IMR-90 (cell line): ENCODE results near the gene MAPK8IP3. TPM values are rescaled to one million over a fixed set of nuclear protein-coding genes. Genes with fewer than 3 reads are reported as not detected.

ENCODE experiments used
- ATAC-seq: fragments of 200-7000 bp; cut with Tn5 transposase; 2 replicates; pipeline ENCODE4 v1.9.1; 2020; ENCODE audit warnings: low read depth, mild to moderate bottlenecking, moderate library complexity
- BruUV-seq: library from RNA; stranded (reverse); fragments of 400-500 nt; replicated peaks from 2 replicates; lab custom pipeline; 2021; lab: Mats Ljungman, UMichigan
- CTCF ChIA-PET: fragments of 300-600 bp; formaldehyde crosslinking; extraction: SDS; loops from one replicate; lab custom pipeline; 2021; ENCODE audit warnings: antibody characterized with exemption; lab: Yijun Ruan, JAX
- POLR2A ChIA-PET: fragments of 300-600 bp; sonication (Branson Sonifier 250); formaldehyde crosslinking; loops from one replicate; lab custom pipeline; 2022; ENCODE audit warnings: antibody characterized with exemption; ENCODE audit not compliant: unreplicated experiment; lab: Charles Lee
- DNase-seq: peaks from one replicate; pipeline ENCODE4 v3.0.0; 2013
- H2AFZ ChIP-seq: replicated peaks from 2 replicates; pipeline ENCODE3; 2013; ENCODE audit warnings: low read length, mild to moderate bottlenecking; ENCODE audit not compliant: poor library complexity
- H2AK5ac ChIP-seq: 2 replicates; pipeline ENCODE4 v1.6.1; 2013; ENCODE audit warnings: low read depth, low read length, inconsistent platforms
- H2AK9ac ChIP-seq: replicated peaks from 2 replicates; pipeline ENCODE3; 2013; ENCODE audit warnings: mild to moderate bottlenecking, low read depth, low read length, moderate library complexity; ENCODE audit not compliant: poor library complexity
- H2BK120ac ChIP-seq: 2 replicates; pipeline ENCODE4 v1.6.1; 2013; ENCODE audit warnings: low read depth, low read length, inconsistent platforms
- H2BK15ac ChIP-seq: 3 replicates; pipeline ENCODE4 v1.6.1; 2013; ENCODE audit warnings: low read depth, low read length, inconsistent platforms
- H2BK20ac ChIP-seq: 2 replicates; pipeline ENCODE4 v1.6.1; 2013; ENCODE audit warnings: low read depth, mild to moderate bottlenecking, inconsistent platforms, low read length, moderate library complexity
- H2BK5ac ChIP-seq: 2 replicates; pipeline ENCODE4 v1.6.1; 2013; ENCODE audit warnings: mild to moderate bottlenecking, low read depth, low read length, inconsistent platforms; ENCODE audit not compliant: poor library complexity, severe bottlenecking
- H3K14ac ChIP-seq: replicated peaks from 2 replicates; pipeline ENCODE4 v1.6.1; 2013; ENCODE audit warnings: low read depth, low read length, inconsistent platforms
- H3K18ac ChIP-seq: 2 replicates; pipeline ENCODE4 v1.6.1; 2013; ENCODE audit warnings: low read depth, low read length, control low read depth
- H3K23ac ChIP-seq: 2 replicates; pipeline ENCODE4 v1.6.1; 2013; ENCODE audit warnings: low read depth, low read length, inconsistent platforms
- H3K27ac ChIP-seq: 2 replicates; pipeline ENCODE4 v1.5.1; 2013; ENCODE audit warnings: mild to moderate bottlenecking, control low read depth, low read length; ENCODE audit not compliant: insufficient read depth
- H3K27me3 ChIP-seq: 2 replicates; pipeline ENCODE4 v1.6.1; 2013; ENCODE audit warnings: low read length; ENCODE audit not compliant: control insufficient read depth, insufficient read depth
- H3K36me3 ChIP-seq: 2 replicates; pipeline ENCODE4 v1.6.1; 2013; ENCODE audit warnings: low read length, mixed read lengths; ENCODE audit not compliant: control insufficient read depth, insufficient read depth
- H3K4ac ChIP-seq: 2 replicates; pipeline ENCODE4 v1.6.1; 2013; ENCODE audit warnings: low read depth, low read length, inconsistent platforms
- H3K4me1 ChIP-seq: 2 replicates; pipeline ENCODE4 v1.6.1; 2013; ENCODE audit warnings: low read length, mixed read lengths; ENCODE audit not compliant: control insufficient read depth, insufficient read depth
- H3K4me2 ChIP-seq: 2 replicates; pipeline ENCODE4 v1.6.1; 2013; ENCODE audit warnings: low read depth, mild to moderate bottlenecking, control low read depth, low read length, moderate library complexity
- H3K4me3 ChIP-seq: 2 replicates; pipeline ENCODE4 v1.5.1; 2013; ENCODE audit warnings: low read depth, mild to moderate bottlenecking, control low read depth, low read length, moderate library complexity; ENCODE audit not compliant: insufficient read depth
- H3K56ac ChIP-seq: 2 replicates; pipeline ENCODE4 v1.6.1; 2013; ENCODE audit warnings: low read length, inconsistent platforms; ENCODE audit not compliant: insufficient read depth; ENCODE audit errors: extremely low read depth
- H3K79me1 ChIP-seq, 2 experiments: 2 replicates each; pipeline ENCODE4 v1.6.1; 2013; ENCODE audit warnings: low read length in 2 of 2, inconsistent platforms in 1 of 2, low read depth in 1 of 2
- H3K9ac ChIP-seq: 2 replicates; pipeline ENCODE4 v1.6.1; 2013; ENCODE audit warnings: low read depth, low read length, control low read depth
- H3K9me1 ChIP-seq: 2 replicates; pipeline ENCODE4 v1.6.1; 2013; ENCODE audit warnings: low read length, inconsistent platforms; ENCODE audit not compliant: insufficient read depth
- H3K9me3 ChIP-seq: 2 replicates; pipeline ENCODE4 v1.6.1; 2013; ENCODE audit warnings: low read length; ENCODE audit not compliant: control insufficient read depth, insufficient read depth
- H4K20me1 ChIP-seq: 2 replicates; pipeline ENCODE4 v1.6.1; 2013; ENCODE audit warnings: low read length, inconsistent platforms; ENCODE audit not compliant: insufficient read depth
- H4K5ac ChIP-seq: 2 replicates; pipeline ENCODE4 v1.6.1; 2013; ENCODE audit warnings: mild to moderate bottlenecking, low read depth, low read length, control low read depth
- H4K8ac ChIP-seq, 2 experiments: 2 replicates each; pipeline ENCODE4 v1.6.1; 2013; ENCODE audit warnings: low read depth in 2 of 2, low read length in 2 of 2, control low read depth in 1 of 2, inconsistent platforms in 1 of 2
- H4K91ac ChIP-seq: 2 replicates; pipeline ENCODE4 v1.6.1; 2013; ENCODE audit warnings: low read depth, low read length, inconsistent platforms; ENCODE audit not compliant: insufficient read depth
- BHLHE40 ChIP-seq: fragments of 150-350 bp; IDR thresholded peaks from 2 replicates; pipeline ENCODE4 v1.6.1; 2016; ENCODE audit warnings: mild to moderate bottlenecking, low read depth, low read length
- CEBPB ChIP-seq: IDR thresholded peaks from 2 replicates; pipeline ENCODE4 v1.6.1; 2012; ENCODE audit warnings: low read depth, low read length, improper control_type of control experiment
- MAZ ChIP-seq: IDR thresholded peaks from 2 replicates; pipeline ENCODE4 v1.6.1; 2012; ENCODE audit warnings: low read depth, mild to moderate bottlenecking, low read length, improper control_type of control experiment, moderate library complexity, borderline replicate concordance
- MXI1 ChIP-seq: IDR thresholded peaks from 2 replicates; pipeline ENCODE4 v1.6.1; 2012; ENCODE audit warnings: low read depth, mild to moderate bottlenecking, low read length, moderate library complexity, borderline replicate concordance
- NFE2L2 ChIP-seq: fragments of 150-350 bp; IDR thresholded peaks from 2 replicates; pipeline ENCODE4 v1.6.1; 2016; ENCODE audit warnings: low read depth, mild to moderate bottlenecking, low read length
- POLR2A ChIP-seq: IDR thresholded peaks from 2 replicates; pipeline ENCODE4 v1.6.1; 2012; ENCODE audit warnings: mild to moderate bottlenecking, low read depth, low read length
- RAD21 ChIP-seq: IDR thresholded peaks from 2 replicates; pipeline ENCODE4 v1.6.1; 2012; ENCODE audit warnings: low read length, improper control_type of control experiment
- RCOR1 ChIP-seq: IDR thresholded peaks from 2 replicates; pipeline ENCODE4 v1.6.1; 2012; ENCODE audit warnings: mild to moderate bottlenecking, low read length, improper control_type of control experiment; ENCODE audit not compliant: insufficient replicate concordance
- RFX5 ChIP-seq: IDR thresholded peaks from 2 replicates; pipeline ENCODE4 v1.8.0; 2012; ENCODE audit warnings: low read depth, mild to moderate bottlenecking, low read length, moderate library complexity
- SMC3 ChIP-seq: fragments of 150-350 bp; IDR thresholded peaks from 2 replicates; pipeline ENCODE4 v1.6.1; 2016; ENCODE audit warnings: low read depth, mild to moderate bottlenecking, antibody characterized with exemption, low read length, moderate library complexity
- WGBS, 2 experiments: methylation state at CpG; one replicate each; pipeline versions ENCODE4 v1.1.5 to v1.1.7; 2013; ENCODE audit warnings: missing lambda C conversion rate in 2 of 2; ENCODE audit not compliant: insufficient read length in 1 of 2; ENCODE audit errors: extremely low coverage in 2 of 2; 5-methylcytosine and 5-hydroxymethylcytosine counted together
- dilution Hi-C: fragments of 300-500 bp; cut with HindIII; formaldehyde crosslinking; loops from one replicate; pipeline ENCODE4 v1.14.3; 2018; ENCODE audit warnings: low sequenced_read_pairs; ENCODE audit not compliant: unreplicated experiment
- in situ Hi-C: fragments of 300-500 bp; cut with MboI; formaldehyde crosslinking; loops from 3 replicates; pipeline ENCODE4 v1.14.3; 2019; ENCODE audit warnings: low sequenced_read_pairs, inconsistent platforms, mixed read lengths
- intact Hi-C: fragments of 100-400 bp; cut with micrococcal nuclease; formaldehyde crosslinking; loops from 2 replicates; pipeline ENCODE4 v1.10.0; 2022
- polyA plus RNA-seq, 3 experiments: library from polyadenylated mRNA; depleted of rRNA; stranded (reverse); fragments of >200 nt; gene quantifications; 2 replicates each; pipeline ENCODE4 v1.2.3, GENCODE V29; 2012; ENCODE audit warnings: low replicate concordance in 1 of 3
- total RNA-seq: library from RNA; depleted of rRNA; stranded (reverse); fragments of >200 nt; gene quantifications from 2 replicates; pipeline ENCODE4 v1.2.3, GENCODE V29; 2012
- TF ChIP-seq, protein P1 (sequence below): conservative IDR thresholded peaks from 2 replicates; pipeline ENCODE4 v1.5.1; 2012; ENCODE audit warnings: mild to moderate bottlenecking, low read depth, low read length, improper control_type of control experiment
- TF ChIP-seq, protein P2 (sequence below): fragments of 150-350 bp; IDR thresholded peaks from 2 replicates; pipeline ENCODE4 v1.6.1; 2016; ENCODE audit warnings: low read depth, mild to moderate bottlenecking, low read length, moderate library complexity, borderline replicate concordance

MAPK8IP3 gene
- total and polyA plus RNA-seq, 2 of the 4 experiments (the other 2 are of a cell fraction), result 17.0 to 69.1 TPM

DNA sequence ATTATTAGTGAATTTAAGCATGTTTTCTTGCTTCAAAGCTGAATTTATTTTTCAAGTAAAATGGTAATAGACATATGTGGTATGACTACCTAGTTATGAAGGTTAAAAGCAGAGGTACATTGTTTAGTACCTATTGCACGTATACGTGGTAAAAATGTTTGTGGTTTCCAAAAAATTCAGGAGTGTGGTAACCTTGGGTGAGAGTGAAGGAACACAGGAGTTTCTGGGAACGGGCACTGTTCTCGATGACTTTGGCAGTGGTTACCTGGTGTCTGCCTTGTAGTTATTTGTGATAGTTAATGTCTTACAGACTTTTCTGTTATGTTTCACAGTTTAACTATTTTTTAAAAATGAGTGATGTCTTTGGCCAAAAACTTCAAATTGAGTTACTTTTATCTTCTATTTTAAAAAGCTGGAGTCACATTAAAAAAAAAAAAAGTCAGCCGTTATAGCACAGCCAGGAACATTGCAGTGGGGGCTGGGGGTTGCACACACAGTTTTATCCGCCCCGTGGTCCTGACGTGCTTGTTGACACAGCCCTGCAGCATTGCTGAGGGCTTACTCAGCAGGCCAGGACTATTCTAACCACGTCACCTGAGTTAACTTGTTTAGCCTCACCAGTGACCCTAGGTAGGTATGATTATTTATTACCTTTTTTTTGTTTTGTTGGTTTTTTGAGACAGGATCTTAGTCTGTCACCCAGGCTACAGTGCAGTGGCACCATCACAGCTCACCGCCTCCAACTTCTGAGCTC, 17.0 kb upstream of the MAPK8IP3 start (continued):
- TF ChIP-seq NFE2L2, result no peak

DNA sequence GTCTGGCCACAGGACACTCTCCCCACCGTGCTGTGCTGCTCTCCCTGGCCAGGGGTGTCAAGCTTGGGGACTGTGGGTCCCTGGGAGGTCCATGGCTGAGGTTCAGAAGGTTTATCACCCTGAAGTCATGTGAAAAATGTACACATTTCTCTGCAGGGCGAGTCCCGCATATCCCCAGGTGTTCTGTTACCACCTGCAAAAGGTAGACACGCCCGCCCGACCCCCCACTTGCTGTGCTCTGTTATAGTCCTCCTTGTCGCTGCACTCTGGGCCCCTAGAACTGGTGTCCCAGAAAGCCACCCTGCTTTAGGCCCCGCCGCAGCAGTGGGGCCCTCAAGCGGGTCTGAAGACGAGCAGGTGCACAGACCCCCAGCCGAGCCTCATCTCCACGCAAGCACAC, 16.1 kb upstream of the MAPK8IP3 start:
- Histone ChIP-seq H4K91ac (no peak overlapping the region), H3K9me1 (peaks cover 5% of the 10 kb centered on the region; the same call in 1 of the 2 replicates), H3K27me3 (no peaks in the 10 kb centered on the region), H2BK120ac (no peak overlapping the region), H3K14ac (no peak overlapping the region), H2AFZ (no peak overlapping the region), H3K79me1 (peaks cover 45 to 86% of the 10 kb centered on the region in 2 experiments), H3K27ac (no peak overlapping the region), H3K4me2 (no peak overlapping the region), H4K8ac (no peak overlapping the region), H3K4ac (no peak overlapping the region), H2AK9ac (no peak overlapping the region), H4K20me1 (peaks cover 37% of the 10 kb centered on the region), H3K4me3 (no peak overlapping the region), H2BK15ac (no peak overlapping the region), H3K23ac (no peak overlapping the region), H4K5ac (no peak overlapping the region), H3K18ac (no peak overlapping the region), H3K4me1 (peaks cover 10% of the 10 kb centered on the region), H2BK5ac (no peak overlapping the region), H2BK20ac (no peak overlapping the region), H3K56ac (no peak overlapping the region), H3K9me3 (no peaks in the 10 kb centered on the region; the same call in 1 of the 2 replicates), H2AK5ac (no peak overlapping the region), H3K9ac (no peak overlapping the region), H3K36me3 (peaks cover 36% of the 10 kb centered on the region)
- dilution Hi-C loops (no loop called here), in situ Hi-C loops (no loop called here), intact Hi-C loops (no loop called here)
- ATAC-seq (no peak), DNase-seq (no peak)
- CTCF ChIA-PET, result no interaction called here
- WGBS, 2 experiments, result 98% methylated on average over 5 of the region's 13 CpGs; no CpG with 5 or more reads in 1 of the 2 experiments
- TF ChIP-seq MXI1 (no peak), RCOR1 (no peak), CEBPB (no peak), BHLHE40 (no peak), POLR2A (no peak), RFX5 (no peak), MAZ (no peak), RAD21 (no peak), SMC3 (no peak)
- TF ChIP-seq, protein P1, sequence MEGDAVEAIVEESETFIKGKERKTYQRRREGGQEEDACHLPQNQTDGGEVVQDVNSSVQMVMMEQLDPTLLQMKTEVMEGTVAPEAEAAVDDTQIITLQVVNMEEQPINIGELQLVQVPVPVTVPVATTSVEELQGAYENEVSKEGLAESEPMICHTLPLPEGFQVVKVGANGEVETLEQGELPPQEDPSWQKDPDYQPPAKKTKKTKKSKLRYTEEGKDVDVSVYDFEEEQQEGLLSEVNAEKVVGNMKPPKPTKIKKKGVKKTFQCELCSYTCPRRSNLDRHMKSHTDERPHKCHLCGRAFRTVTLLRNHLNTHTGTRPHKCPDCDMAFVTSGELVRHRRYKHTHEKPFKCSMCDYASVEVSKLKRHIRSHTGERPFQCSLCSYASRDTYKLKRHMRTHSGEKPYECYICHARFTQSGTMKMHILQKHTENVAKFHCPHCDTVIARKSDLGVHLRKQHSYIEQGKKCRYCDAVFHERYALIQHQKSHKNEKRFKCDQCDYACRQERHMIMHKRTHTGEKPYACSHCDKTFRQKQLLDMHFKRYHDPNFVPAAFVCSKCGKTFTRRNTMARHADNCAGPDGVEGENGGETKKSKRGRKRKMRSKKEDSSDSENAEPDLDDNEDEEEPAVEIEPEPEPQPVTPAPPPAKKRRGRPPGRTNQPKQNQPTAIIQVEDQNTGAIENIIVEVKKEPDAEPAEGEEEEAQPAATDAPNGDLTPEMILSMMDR, result no peak
- TF ChIP-seq, protein P2, sequence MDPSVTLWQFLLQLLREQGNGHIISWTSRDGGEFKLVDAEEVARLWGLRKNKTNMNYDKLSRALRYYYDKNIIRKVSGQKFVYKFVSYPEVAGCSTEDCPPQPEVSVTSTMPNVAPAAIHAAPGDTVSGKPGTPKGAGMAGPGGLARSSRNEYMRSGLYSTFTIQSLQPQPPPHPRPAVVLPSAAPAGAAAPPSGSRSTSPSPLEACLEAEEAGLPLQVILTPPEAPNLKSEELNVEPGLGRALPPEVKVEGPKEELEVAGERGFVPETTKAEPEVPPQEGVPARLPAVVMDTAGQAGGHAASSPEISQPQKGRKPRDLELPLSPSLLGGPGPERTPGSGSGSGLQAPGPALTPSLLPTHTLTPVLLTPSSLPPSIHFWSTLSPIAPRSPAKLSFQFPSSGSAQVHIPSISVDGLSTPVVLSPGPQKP, result no peak
- POLR2A ChIA-PET, result no interaction called here
- BruUV-seq, result no TSS peak
